Ovary (tissue), 9 donors: Measurements from ENCODE around the gene PRKCE. TPM values are rescaled to one million over a fixed set of nuclear protein-coding genes. Genes with fewer than 3 reads are reported as not detected.

Source experiments
- DNase-seq, 5 donors: peaks; one replicate each; pipeline ENCODE4 v3.0.0-alpha.2; 2019 to 2020
- H3K27ac ChIP-seq, 2 donors: fragments of 200-600 bp; one replicate each; pipeline versions ENCODE4 v1.5.1 to v1.8.0; 2019 to 2022
- H3K27me3 ChIP-seq: fragments of 200-600 bp; one replicate; pipeline ENCODE4 v1.8.0; 2022
- H3K36me3 ChIP-seq: fragments of 200-600 bp; sonication (generic); one replicate; pipeline ENCODE4 v1.5.1; 2019
- H3K4me1 ChIP-seq: one replicate; pipeline ENCODE4 v1.8.1; 2013; ENCODE audit warnings: mild to moderate bottlenecking, moderate library complexity; ENCODE audit not compliant: insufficient read depth
- H3K4me3 ChIP-seq: fragments of 200-600 bp; sonication (generic); one replicate; pipeline ENCODE4 v1.5.1; 2017
- H3K9me3 ChIP-seq, 2 donors: fragments of 200-600 bp in 1 of 2; sonication (generic) in 1 of 2; one replicate each; pipeline versions ENCODE4 v1.5.1 to v1.8.1; 2013 to 2019; ENCODE audit warnings: mild to moderate bottlenecking in 1 of 2, moderate library complexity in 1 of 2
- CTCF ChIP-seq, 3 donors: fragments of 450-650 bp in 2 of 3; fragments of 200-600 bp in 1 of 3; IDR thresholded peaks; one replicate each; pipeline versions ENCODE4 v1.5.1 to v1.8.0; 2016 to 2022; ENCODE audit warnings: antibody characterized with exemption in 3 of 3, mild to moderate bottlenecking in 1 of 3
- EP300 ChIP-seq: sonication (generic); formaldehyde crosslinking; IDR thresholded peaks from one replicate; pipeline ENCODE4 v1.6.1; 2017; ENCODE audit warnings: antibody characterized with exemption
- POLR2A ChIP-seq: fragments of 450-650 bp; IDR thresholded peaks from one replicate; pipeline ENCODE4 v1.6.1; 2017; ENCODE audit warnings: antibody characterized with exemption, mild to moderate bottlenecking, moderate library complexity
- WGBS, 3 donors: extraction: QIAGEN DNeasy Blood & Tissue Kit in 1 of 3; methylation state at CpG; one replicate each; pipeline versions ENCODE4 v1.1.5 to v1.1.7; 2013 to 2017; 5-methylcytosine and 5-hydroxymethylcytosine counted together
- intact Hi-C, 4 donors: fragments of 100-400 bp; cut with DNase I; formaldehyde crosslinking; loops; one replicate each; pipeline versions ENCODE4 v1.11.0 to v1.15.1; 2022 to 2023
- polyA plus RNA-seq, 2 donors: library from polyadenylated mRNA; stranded (reverse); fragments of 200-250 nt in 1 of 2; fragments of 350-450 nt in 1 of 2; fragmentation: Illumina TruSeq in 1 of 2; extraction: RNeasy Lipid Tissue Mini Kit (QIAGEN cat#74804) in 1 of 2; gene quantifications; one replicate each; pipeline ENCODE4 v1.2.3, GENCODE V29; 2013 to 2014
- total RNA-seq, 7 donors: library from RNA; depleted of rRNA in 2 of 7; stranded (reverse); fragments of >200 nt in 2 of 7; fragmentation: NEBNext Ultra II Directional in 3 of 7; extraction: Animal tissue kit (Norgen Biotek cat#: 25700) in 3 of 7; gene quantifications; one replicate each; pipeline versions ENCODE4 v1.1.0 to v1.2.4, GENCODE V29; 2016 to 2023
- donor health status: DM: no; HTN: no; CAD: no; lungs with moderate emphysema.
- donor health status: DM: no; HTN: no; CAD: no.
- donor health status: Bipolar disorder and iron deficiency.
- donor health status: DM: yes; HTN: yes; CAD: no.
- donor health status: DM: no; HTN: no; CAD: no.
- donor health status: DM: yes; HTN: yes; CAD: no.

The PRKCE gene
- total and polyA plus RNA-seq, 9 donors, result 3.1 to 22.8 (median 12.8) TPM

GRCh38 chr2:45859682-45860081 is 208.2 kb downstream of the PRKCE start:
- Histone ChIP-seq H3K9me3 (no peaks in the 10 kb centered on the region), H3K4me1 (peaks cover 10% of the 10 kb centered on the region), H3K27ac (peak overlapping the region in 1 of 2 donors; percentile 48), H3K4me3 (no peak overlapping the region), H3K27me3 (no peaks in the 10 kb centered on the region), H3K36me3 (no peaks in the 10 kb centered on the region)
- no peak for TF ChIP-seq POLR2A
- no peak for TF ChIP-seq CTCF (IDR thresholded peaks at IDR 0.05)
- TF ChIP-seq EP300, result no peak
- no peak for DNase-seq
- WGBS, 3 donors, result 76 to 81% (median 80%) methylated on average over 1 of the region's 1 CpG
- intact Hi-C loops, result loop anchor here in 1 of 4 donors (5.0 kb wide), 2 partner anchors 67 to 78 kb away; no protein-coding TSS in a partner anchor

DNA sequence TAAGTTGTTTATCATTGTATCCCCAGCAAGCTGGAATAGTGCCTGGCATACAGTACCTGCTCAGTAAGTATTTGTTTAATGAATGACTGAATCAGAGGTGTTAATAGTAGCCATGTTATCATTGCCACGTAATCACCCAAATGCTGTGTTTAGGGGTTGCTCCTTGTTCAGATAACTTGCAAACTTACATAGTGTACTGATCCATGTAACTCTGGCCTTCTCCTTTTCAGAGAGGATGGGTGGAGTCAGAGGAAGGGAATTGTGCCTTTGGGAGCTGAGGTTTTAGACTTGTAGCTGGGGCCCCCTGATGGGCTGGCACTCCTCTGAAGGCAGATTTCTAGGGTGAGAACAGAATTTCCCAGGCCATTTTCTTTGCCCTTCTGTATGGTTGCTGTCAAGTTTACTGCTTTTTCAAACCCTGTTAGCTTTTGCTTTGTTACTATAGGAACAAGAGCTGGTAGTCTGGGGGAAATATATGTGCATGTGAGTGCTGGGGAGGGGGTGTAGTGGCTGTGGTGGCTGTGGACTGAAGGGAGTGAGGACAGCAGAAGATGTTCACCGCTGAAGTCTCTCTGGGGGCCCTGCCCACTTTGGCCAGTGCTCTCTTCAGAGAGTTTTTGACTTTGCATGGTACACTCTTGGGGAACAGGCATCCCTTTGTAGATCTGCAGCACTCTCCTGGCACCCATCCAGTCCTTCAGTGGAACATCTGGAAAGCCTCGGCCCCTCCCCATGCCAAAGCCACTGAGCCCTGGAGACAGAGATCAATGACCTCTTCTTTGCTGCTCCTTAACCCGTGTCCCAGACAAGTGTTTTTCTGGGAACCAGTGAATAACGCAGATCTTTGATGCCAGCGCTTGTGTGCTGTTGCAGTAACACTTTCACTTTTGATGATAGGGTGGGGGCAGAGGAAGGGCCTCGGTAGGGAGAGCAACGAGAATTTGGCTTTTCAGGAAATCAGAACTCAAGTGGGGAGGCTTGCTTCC is 209.0 kb downstream of the PRKCE start:
- peaks cover 10% of the 10 kb centered on the region for H3K4me1 ChIP-seq
- 3 to 6% (median 3%) methylated on average over 8 of the region's 8 CpGs for WGBS, 3 donors
- peak overlapping the region; percentile 1 to 48 for H3K27ac ChIP-seq
- no peaks in the 10 kb centered on the region for H3K9me3 ChIP-seq
- H3K36me3 ChIP-seq, result no peaks in the 10 kb centered on the region
- TF ChIP-seq POLR2A (no peak), EP300 (no peak), CTCF (IDR thresholded peaks at IDR 0.05) (no peak)
- DNase-seq, result peak; percentile 71 to 82 (median 75)
- peak overlapping the region; percentile 34 for H3K4me3 ChIP-seq
- intact Hi-C loops, result loop anchor here in 1 of 4 donors (5.0 kb wide), 1 partner anchor 77 kb away; no protein-coding TSS in a partner anchor
- H3K27me3 ChIP-seq, result no peaks in the 10 kb centered on the region

- intact Hi-C loops, result loop anchor here in 1 of 4 donors (5.0 kb wide), 1 partner anchor 74 kb away; no protein-coding TSS in a partner anchor
- Histone ChIP-seq H3K27ac (no peak overlapping the region), H3K4me3 (no peak overlapping the region), H3K9me3 (no peaks in the 10 kb centered on the region), H3K27me3 (no peaks in the 10 kb centered on the region), H3K4me1 (peaks cover 8% of the 10 kb centered on the region), H3K36me3 (no peaks in the 10 kb centered on the region)
- no peak for DNase-seq
- TF ChIP-seq CTCF (IDR thresholded peaks at IDR 0.05), result no peak
- no peak for TF ChIP-seq POLR2A
- TF ChIP-seq EP300, result no peak
- WGBS, 3 donors, result 48 to 100% (median 94%) methylated on average over 2 of the region's 2 CpGs
Observed at GRCh38 chr2:45862843-45863242, 211.4 kb downstream of the PRKCE start.

- no peaks in the 10 kb centered on the region for H3K27me3 ChIP-seq
- peaks cover 8% of the 10 kb centered on the region for H3K4me1 ChIP-seq
- WGBS, 3 donors, result 91 to 95% (median 95%) methylated on average over 4 of the region's 4 CpGs
- H3K9me3 ChIP-seq, result no peaks in the 10 kb centered on the region
- intact Hi-C loops, result loop anchor here in 1 of 4 donors (5.0 kb wide), 1 partner anchor 73 kb away; no protein-coding TSS in a partner anchor
- no peak overlapping the region for H3K27ac ChIP-seq
- H3K4me3 ChIP-seq, result no peak overlapping the region
- H3K36me3 ChIP-seq, result no peaks in the 10 kb centered on the region
- DNase-seq, result no peak
- no peak for TF ChIP-seq CTCF (IDR thresholded peaks at IDR 0.05)
- no peak for TF ChIP-seq EP300
- TF ChIP-seq POLR2A, result no peak
Observed at GRCh38 chr2:45864121-45864520, 212.6 kb downstream of the PRKCE start.
